ENCODE measurements around the gene KLK7. TPM values are rescaled to one million over a fixed set of nuclear protein-coding genes. Genes with fewer than 3 reads are reported as not detected.

KLK7 gene
- not detected for polyA plus RNA-seq (2013, experiment 1 of 2)
- not detected for polyA plus RNA-seq (2013, experiment 2 of 2)

- no peak within 1 kb of the TSS for H2BK5ac ChIP-seq (ENCODE audit: low read depth, low read length, poor library complexity, severe bottlenecking)
- no peak within 1 kb of the TSS for H3K27ac ChIP-seq (ENCODE audit: low read length, poor library complexity, severe bottlenecking)
- H3K14ac ChIP-seq (ENCODE audit: low read length in 2 of 2): no peak within 1 kb of the TSS
- H2BK15ac ChIP-seq (ENCODE audit: low read depth, poor library complexity, severe bottlenecking): no peak within 1 kb of the TSS
- no peak within 1 kb of the TSS for H3K4me3 ChIP-seq (ENCODE audit: insufficient read depth in 1 of 2, low read depth in 1 of 2, low read length in 2 of 2)
- DNase-seq: no peak
- no peaks in the 10 kb centered on the region for H3K4me1 ChIP-seq (ENCODE audit: control insufficient read depth, insufficient read depth, low read depth, low read length)
- no peaks in the 10 kb centered on the region for H3K9me3 ChIP-seq (ENCODE audit: control insufficient read depth, low read length)
- no peak within 1 kb of the TSS for H3K4ac ChIP-seq (ENCODE audit: low read depth in 1 of 2, low read length in 2 of 2)
- no peak within 1 kb of the TSS for H2BK12ac ChIP-seq (ENCODE audit: low read length in 2 of 2)
- no peaks in the 10 kb centered on the region for H3K36me3 ChIP-seq (ENCODE audit: control insufficient read depth in 1 of 2, insufficient read depth in 2 of 2, low read depth in 1 of 2, low read length in 2 of 2)
- H2BK120ac ChIP-seq (ENCODE audit: low read depth, low read length): no peak within 1 kb of the TSS
- no peak within 1 kb of the TSS for H4K8ac ChIP-seq (ENCODE audit: low read length)
- no peak within 1 kb of the TSS for H4K91ac ChIP-seq (ENCODE audit: low read length)
- H3K4me2 ChIP-seq (ENCODE audit: low read length, poor library complexity, severe bottlenecking): no peak within 1 kb of the TSS
- no peak within 1 kb of the TSS for H2AFZ ChIP-seq (ENCODE audit: low read depth, low read length)
- peaks cover 0 to 36% of the 10 kb centered on the region in 2 experiments for H3K27me3 ChIP-seq (ENCODE audit: control insufficient read depth in 1 of 2, insufficient read depth in 1 of 2, low read length in 2 of 2)
- no peak within 1 kb of the TSS for H3K9ac ChIP-seq (ENCODE audit: low read length)
- H2AK5ac ChIP-seq (ENCODE audit: low read length, severe bottlenecking): no peak within 1 kb of the TSS
- WGBS: 14% methylated on average over 28 of the region's 28 CpGs
- H3K18ac ChIP-seq (ENCODE audit: low read depth in 1 of 2, low read length in 2 of 2): no peak within 1 kb of the TSS
- no peaks in the 10 kb centered on the region for H3K79me1 ChIP-seq (replicated peaks; ENCODE audit: low read length, poor library complexity, severe bottlenecking)
- H3K23ac ChIP-seq (ENCODE audit: low read length in 2 of 2): no peak within 1 kb of the TSS
Observed at GRCh38 chr19:50983625-50984292, at the start of gene KLK7. Gene KLK7 (minus strand): TSS chr19:50983917. CDS start chr19:50982399, 1,518 bp downstream.

- H2BK5ac ChIP-seq (ENCODE audit: low read depth, low read length, poor library complexity, severe bottlenecking): no peak overlapping the region
- no peak overlapping the region for H3K4ac ChIP-seq (ENCODE audit: low read depth in 1 of 2, low read length in 2 of 2)
- no peak overlapping the region for H2BK15ac ChIP-seq (ENCODE audit: low read depth, poor library complexity, severe bottlenecking)
- H3K27me3 ChIP-seq (ENCODE audit: control insufficient read depth in 1 of 2, insufficient read depth in 1 of 2, low read length in 2 of 2): peaks cover 0 to 32% of the 10 kb centered on the region in 2 experiments
- H3K9me3 ChIP-seq (ENCODE audit: control insufficient read depth, low read length): no peaks in the 10 kb centered on the region
- H3K4me1 ChIP-seq (ENCODE audit: control insufficient read depth, insufficient read depth, low read depth, low read length): no peaks in the 10 kb centered on the region
- no peak overlapping the region for H2BK120ac ChIP-seq (ENCODE audit: low read depth, low read length)
- no peak overlapping the region for H3K4me3 ChIP-seq (ENCODE audit: insufficient read depth in 1 of 2, low read depth in 1 of 2, low read length in 2 of 2)
- H3K4me2 ChIP-seq (ENCODE audit: low read length, poor library complexity, severe bottlenecking): no peak overlapping the region
- no peak overlapping the region for H3K27ac ChIP-seq (ENCODE audit: low read length, poor library complexity, severe bottlenecking)
- no peak for DNase-seq
- H2BK12ac ChIP-seq (ENCODE audit: low read length in 2 of 2): no peak overlapping the region
- H3K18ac ChIP-seq (ENCODE audit: low read depth in 1 of 2, low read length in 2 of 2): no peak overlapping the region
- H3K23ac ChIP-seq (ENCODE audit: low read length in 2 of 2): no peak overlapping the region
- H2AFZ ChIP-seq (ENCODE audit: low read depth, low read length): no peak overlapping the region
- no peak overlapping the region for H4K91ac ChIP-seq (ENCODE audit: low read length)
- no peak overlapping the region for H3K9ac ChIP-seq (ENCODE audit: low read length)
- 91% methylated on average over 28 of the region's 28 CpGs for WGBS
- no peaks in the 10 kb centered on the region for H3K79me1 ChIP-seq (replicated peaks; ENCODE audit: low read length, poor library complexity, severe bottlenecking)
- H2AK5ac ChIP-seq (ENCODE audit: low read length, severe bottlenecking): no peak overlapping the region
- H3K14ac ChIP-seq (ENCODE audit: low read length in 2 of 2): no peak overlapping the region
- no peak overlapping the region for H4K8ac ChIP-seq (ENCODE audit: low read length)
- H3K36me3 ChIP-seq (ENCODE audit: control insufficient read depth in 1 of 2, insufficient read depth in 2 of 2, low read depth in 1 of 2, low read length in 2 of 2): no peaks in the 10 kb centered on the region
Observed at GRCh38 chr19:51031880-51032225, 48.1 kb upstream of the KLK7 start.

- H3K36me3 ChIP-seq (ENCODE audit: control insufficient read depth in 1 of 2, insufficient read depth in 2 of 2, low read depth in 1 of 2, low read length in 2 of 2): no peaks in the 10 kb centered on the region
- no peak overlapping the region for H3K23ac ChIP-seq (ENCODE audit: low read length in 2 of 2)
- no peaks in the 10 kb centered on the region for H3K4me1 ChIP-seq (ENCODE audit: control insufficient read depth, insufficient read depth, low read depth, low read length)
- no peak overlapping the region for H3K27ac ChIP-seq (ENCODE audit: low read length, poor library complexity, severe bottlenecking)
- 84% methylated on average over 7 of the region's 7 CpGs for WGBS
- H4K8ac ChIP-seq (ENCODE audit: low read length): no peak overlapping the region
- H2AK5ac ChIP-seq (ENCODE audit: low read length, severe bottlenecking): no peak overlapping the region
- H2BK12ac ChIP-seq (ENCODE audit: low read length in 2 of 2): no peak overlapping the region
- no peak overlapping the region for H3K4me3 ChIP-seq (ENCODE audit: insufficient read depth in 1 of 2, low read depth in 1 of 2, low read length in 2 of 2)
- H3K18ac ChIP-seq (ENCODE audit: low read depth in 1 of 2, low read length in 2 of 2): no peak overlapping the region
- no peak overlapping the region for H2BK120ac ChIP-seq (ENCODE audit: low read depth, low read length)
- H2AFZ ChIP-seq (ENCODE audit: low read depth, low read length): no peak overlapping the region
- H3K27me3 ChIP-seq (ENCODE audit: control insufficient read depth in 1 of 2, insufficient read depth in 1 of 2, low read length in 2 of 2): peaks cover 0 to 36% of the 10 kb centered on the region in 2 experiments
- no peak overlapping the region for H3K9ac ChIP-seq (ENCODE audit: low read length)
- H3K4me2 ChIP-seq (ENCODE audit: low read length, poor library complexity, severe bottlenecking): no peak overlapping the region
- H4K91ac ChIP-seq (ENCODE audit: low read length): no peak overlapping the region
- H3K4ac ChIP-seq (ENCODE audit: low read depth in 1 of 2, low read length in 2 of 2): no peak overlapping the region
- H3K79me1 ChIP-seq (replicated peaks; ENCODE audit: low read length, poor library complexity, severe bottlenecking): no peaks in the 10 kb centered on the region
- no peaks in the 10 kb centered on the region for H3K9me3 ChIP-seq (ENCODE audit: control insufficient read depth, low read length)
- H2BK15ac ChIP-seq (ENCODE audit: low read depth, poor library complexity, severe bottlenecking): no peak overlapping the region
- no peak overlapping the region for H3K14ac ChIP-seq (ENCODE audit: low read length in 2 of 2)
- no peak for DNase-seq
- H2BK5ac ChIP-seq (ENCODE audit: low read depth, low read length, poor library complexity, severe bottlenecking): no peak overlapping the region
Observed at GRCh38 chr19:51031220-51031879, 47.6 kb upstream of the KLK7 start.

- Histone ChIP-seq H3K36me3 (ENCODE audit: control insufficient read depth in 1 of 2, insufficient read depth in 2 of 2, low read depth in 1 of 2, low read length in 2 of 2) (no peaks in the 10 kb centered on the region), H3K23ac (ENCODE audit: low read length in 2 of 2) (no peak overlapping the region), H4K91ac (ENCODE audit: low read length) (no peak overlapping the region), H2AFZ (ENCODE audit: low read depth, low read length) (no peak overlapping the region), H3K9me3 (ENCODE audit: control insufficient read depth, low read length) (no peaks in the 10 kb centered on the region), H3K14ac (ENCODE audit: low read length in 2 of 2) (no peak overlapping the region), H3K4me3 (ENCODE audit: insufficient read depth in 1 of 2, low read depth in 1 of 2, low read length in 2 of 2) (no peak overlapping the region), H2AK5ac (ENCODE audit: low read length, severe bottlenecking) (no peak overlapping the region), H4K8ac (ENCODE audit: low read length) (no peak overlapping the region), H2BK15ac (ENCODE audit: low read depth, poor library complexity, severe bottlenecking) (no peak overlapping the region), H2BK5ac (ENCODE audit: low read depth, low read length, poor library complexity, severe bottlenecking) (no peak overlapping the region), H3K9ac (ENCODE audit: low read length) (no peak overlapping the region), H3K4me2 (ENCODE audit: low read length, poor library complexity, severe bottlenecking) (no peak overlapping the region), H3K4ac (ENCODE audit: low read depth in 1 of 2, low read length in 2 of 2) (no peak overlapping the region), H3K4me1 (ENCODE audit: control insufficient read depth, insufficient read depth, low read depth, low read length) (no peaks in the 10 kb centered on the region), H2BK12ac (ENCODE audit: low read length in 2 of 2) (no peak overlapping the region), H2BK120ac (ENCODE audit: low read depth, low read length) (no peak overlapping the region), H3K27ac (ENCODE audit: low read length, poor library complexity, severe bottlenecking) (no peak overlapping the region), H3K27me3 (ENCODE audit: control insufficient read depth in 1 of 2, insufficient read depth in 1 of 2, low read length in 2 of 2) (peaks cover 0 to 42% of the 10 kb centered on the region in 2 experiments), H3K18ac (ENCODE audit: low read depth in 1 of 2, low read length in 2 of 2) (no peak overlapping the region), H3K79me1 (replicated peaks; ENCODE audit: low read length, poor library complexity, severe bottlenecking) (no peaks in the 10 kb centered on the region)
- DNase-seq: no peak
- 72% methylated on average over 13 of the region's 13 CpGs for WGBS
Observed at GRCh38 chr19:51030631-51031030, 46.9 kb upstream of the KLK7 start.
